NCI-H2029 treated with DMSO at 0.1 percent for 48 hours (cell line): ENCODE results near the gene RASGRP3.

Source experiments
- DNase-seq: peaks from one replicate; lab custom pipeline; 2025; lab: John Stamatoyannopoulos, UW

RASGRP3 gene

DNA sequence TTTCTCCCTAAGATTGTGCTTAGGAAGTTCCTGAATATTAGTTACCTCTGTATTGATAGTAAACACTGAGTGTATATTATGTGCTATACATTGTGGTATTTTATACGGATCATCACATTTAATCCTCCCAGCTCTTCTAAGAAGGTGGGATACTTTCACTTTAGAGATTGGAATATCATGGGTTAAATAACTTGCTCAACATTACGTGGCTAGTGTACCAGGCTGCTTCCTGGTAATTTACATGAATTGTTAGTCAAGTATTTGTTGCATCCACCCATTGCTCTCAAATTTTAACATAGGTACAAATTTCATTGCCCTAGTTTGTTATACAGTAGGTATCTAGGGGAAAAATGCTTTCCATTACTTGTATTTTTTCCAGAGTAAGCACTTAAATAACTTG lies 101.2 kb downstream of the RASGRP3 start:
- DNase-seq, result no peak

GRCh38 chr2:33579227-33579626 lies 102.8 kb downstream of the RASGRP3 start:
- DNase-seq, result no peak

- DNase-seq, result no peak
Observed at GRCh38 chr2:33581872-33582271, 105.4 kb downstream of the RASGRP3 start.

DNA sequence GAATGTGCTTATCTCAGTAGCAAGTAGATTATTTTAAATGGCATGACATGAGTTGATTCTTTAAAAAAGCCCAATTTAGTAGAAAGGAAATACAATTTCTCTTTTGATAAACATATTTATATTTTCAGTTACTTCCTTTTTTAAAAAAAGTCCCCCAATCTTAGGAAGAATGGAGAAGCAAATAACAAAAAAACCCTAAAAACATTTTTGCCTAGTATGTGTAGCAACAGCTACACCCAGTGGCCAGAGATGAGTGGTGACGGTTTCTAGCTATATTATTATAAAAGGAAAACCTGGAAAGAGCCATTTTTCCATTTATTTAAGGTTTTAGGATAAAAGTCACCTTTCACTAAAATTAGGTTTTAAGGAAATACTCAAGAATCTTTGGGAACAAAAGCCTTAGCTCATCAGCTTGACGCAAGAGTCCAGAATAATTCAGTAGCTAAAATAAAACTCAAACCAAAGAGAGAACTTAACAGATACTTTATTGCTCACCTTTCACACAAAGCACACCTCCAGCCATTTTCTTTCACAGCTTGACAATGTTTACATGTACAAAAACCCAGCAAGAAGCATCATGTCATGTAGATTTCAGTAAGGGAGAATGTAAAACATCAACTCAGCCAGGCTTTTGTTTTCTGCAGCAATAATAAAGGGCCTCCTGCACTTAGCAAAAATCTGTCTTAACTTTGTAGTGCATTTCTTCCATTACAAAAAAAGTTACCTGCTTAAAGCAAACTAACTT lies 106.9 kb downstream of the RASGRP3 start:
- DNase-seq, result peak; percentile 7

DNA sequence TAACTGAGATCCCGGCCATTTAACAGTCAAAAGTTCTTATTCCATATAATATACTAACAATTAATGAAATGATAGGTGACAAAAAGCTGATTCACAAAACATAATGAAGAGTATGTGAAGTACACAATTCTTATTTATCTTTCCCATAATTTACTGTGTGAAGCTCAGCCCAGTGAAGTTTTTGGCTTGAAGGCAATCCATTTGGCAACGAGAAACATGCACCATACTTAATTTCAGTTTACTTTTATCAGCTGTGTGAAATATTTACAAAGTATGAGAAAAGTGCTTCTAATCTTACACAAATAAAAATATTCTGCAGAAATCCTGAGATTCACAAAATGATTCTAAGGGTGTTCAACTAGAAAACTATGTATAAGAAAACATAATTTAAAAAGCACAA lies 110.3 kb downstream of the RASGRP3 start:
- no peak for DNase-seq

DNA sequence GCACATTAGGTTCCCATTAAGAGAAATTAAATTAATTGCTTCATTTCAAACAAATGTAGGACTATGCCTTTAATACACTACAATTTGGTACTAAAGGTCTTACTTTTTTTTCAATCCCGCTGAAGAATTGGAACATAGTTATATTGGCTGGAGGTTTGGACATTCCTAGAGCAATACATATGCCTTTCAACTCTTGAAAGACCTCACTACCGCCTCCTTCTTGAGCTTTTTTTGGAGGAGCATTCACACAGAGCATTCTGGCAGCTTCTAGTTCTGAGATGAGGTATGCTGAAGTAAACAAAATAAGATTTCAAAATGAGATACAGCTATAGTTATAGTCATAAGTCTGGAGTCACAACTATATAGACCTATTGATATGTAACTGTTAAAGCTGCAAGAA lies 111.8 kb downstream of the RASGRP3 start:
- no peak for DNase-seq

DNA sequence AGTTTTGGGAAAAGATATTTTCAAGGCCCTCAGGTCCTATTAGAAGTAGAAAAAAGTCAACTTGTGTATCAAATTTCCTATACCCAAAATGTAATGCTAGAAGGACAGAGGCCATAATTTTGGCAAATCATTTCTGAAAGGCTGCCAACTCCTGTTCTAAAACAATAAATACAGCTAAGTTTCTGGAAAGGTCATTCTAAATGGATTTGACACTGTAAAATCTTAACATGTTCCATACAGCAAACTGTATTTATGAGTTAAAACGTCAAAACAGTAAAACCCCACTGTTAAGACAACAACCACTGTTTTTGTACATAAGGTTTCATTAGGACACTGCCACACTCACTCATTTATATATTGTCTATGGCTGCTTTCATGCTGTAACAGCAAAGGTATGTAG lies 113.0 kb downstream of the RASGRP3 start:
- DNase-seq, result no peak

- no peak for DNase-seq
Observed at GRCh38 chr2:33595385-33595784, 118.9 kb downstream of the RASGRP3 start.

DNA sequence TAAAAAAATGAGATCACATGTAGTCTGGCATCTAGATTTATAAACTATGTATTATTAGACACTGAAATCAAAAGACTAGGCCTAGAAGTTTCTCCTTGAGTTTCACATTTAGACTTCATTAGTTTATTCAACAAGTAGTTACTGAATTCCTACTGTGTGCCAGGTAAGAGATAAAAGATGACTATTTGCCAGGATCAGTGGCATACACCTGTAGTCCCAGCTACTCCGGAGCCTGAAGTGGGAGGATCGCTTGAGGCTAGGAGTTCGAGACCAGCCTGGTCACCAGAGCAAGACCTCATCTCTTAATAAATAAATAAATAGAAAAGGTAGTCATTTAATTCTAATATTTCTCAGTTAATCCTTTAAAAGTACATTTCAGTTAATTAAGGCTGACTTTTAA lies 120.6 kb downstream of the RASGRP3 start:
- DNase-seq, result no peak

DNA sequence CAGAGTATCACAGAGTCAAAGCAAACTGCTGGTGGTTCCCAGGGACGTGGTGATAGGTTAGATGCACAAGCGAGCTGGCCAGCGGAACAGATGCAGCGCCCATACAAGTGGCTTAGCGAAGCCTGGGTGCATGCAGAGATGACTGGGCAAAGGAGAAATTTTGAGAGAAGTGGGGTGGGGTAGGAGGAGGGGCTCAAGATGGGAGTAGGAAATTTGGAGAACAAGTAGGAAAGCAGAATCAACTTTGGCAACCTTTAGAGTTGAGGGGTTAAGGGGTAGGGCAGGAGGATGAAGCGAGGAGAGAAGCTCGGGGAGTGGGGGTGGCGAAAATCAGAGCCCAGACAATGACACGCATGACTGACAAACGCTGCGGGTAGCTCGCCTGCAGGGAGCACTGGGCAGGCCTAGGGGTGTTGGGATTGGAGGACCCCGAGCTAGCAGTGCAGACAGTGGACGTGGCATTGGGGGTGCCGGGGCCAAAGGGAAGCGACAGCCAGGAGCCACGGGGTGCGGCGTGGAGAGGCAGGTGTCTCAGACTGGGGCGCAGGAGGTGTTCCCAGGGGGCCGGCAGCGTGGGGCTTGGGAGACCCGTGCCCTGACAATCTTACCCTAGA lies 122.2 kb downstream of the RASGRP3 start:
- no peak for DNase-seq

- DNase-seq, result peak; percentile 76
Observed at GRCh38 chr2:33599175-33599942, 122.9 kb downstream of the RASGRP3 start, which contains the start of gene FAM98A. Gene FAM98A, minus strand, starts transcription at chr2:33599299. Its CDS starts 78 bp downstream, at chr2:33599221.

- DNase-seq, result no peak
Observed at GRCh38 chr2:33599943-33600192, 123.4 kb downstream of the RASGRP3 start.

GRCh38 chr2:33602201-33602830 lies 125.9 kb downstream of the RASGRP3 start:
- no peak for DNase-seq

GRCh38 chr2:33603416-33603815 lies 127.0 kb downstream of the RASGRP3 start:
- no peak for DNase-seq

DNA sequence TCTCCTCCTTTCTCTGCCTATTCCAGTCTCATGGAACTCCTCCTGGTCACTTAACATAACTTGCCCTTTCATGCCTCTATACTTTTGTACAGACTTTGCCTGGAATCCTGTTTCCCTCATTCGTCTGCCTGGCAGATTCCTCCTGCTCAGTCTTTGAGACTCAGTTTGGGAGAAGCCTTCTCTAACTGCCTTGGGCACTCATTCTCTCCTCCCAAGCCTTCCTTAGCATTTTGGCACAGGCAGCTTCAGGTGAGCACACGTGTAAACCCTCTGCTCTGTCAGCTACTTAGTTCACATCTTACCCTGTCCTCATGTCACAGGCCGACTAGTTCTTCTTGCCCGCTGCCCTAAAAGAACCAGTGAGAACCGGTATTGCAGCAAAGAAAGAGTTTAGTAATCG lies 128.6 kb downstream of the RASGRP3 start:
- DNase-seq, result no peak

DNA sequence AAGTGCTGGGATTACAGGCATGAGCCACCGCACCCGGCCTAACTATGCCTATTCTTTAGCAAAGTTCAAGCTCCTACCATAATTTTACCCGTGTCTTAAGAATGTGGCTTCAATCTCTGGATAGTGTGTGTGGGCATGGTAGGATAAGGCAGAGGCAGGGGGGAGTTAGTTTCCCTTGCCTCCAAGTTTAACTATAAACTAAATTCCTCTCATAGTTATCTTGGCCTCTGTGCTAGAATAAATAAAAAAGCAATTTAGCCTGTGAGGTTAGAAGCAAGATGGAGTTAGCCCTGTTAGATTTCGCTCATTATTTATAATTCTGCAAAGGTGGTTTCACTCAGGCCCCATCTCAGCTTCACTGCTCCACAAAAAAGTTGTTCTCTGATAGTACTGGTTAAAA lies 129.7 kb downstream of the RASGRP3 start:
- DNase-seq, result no peak

DNA sequence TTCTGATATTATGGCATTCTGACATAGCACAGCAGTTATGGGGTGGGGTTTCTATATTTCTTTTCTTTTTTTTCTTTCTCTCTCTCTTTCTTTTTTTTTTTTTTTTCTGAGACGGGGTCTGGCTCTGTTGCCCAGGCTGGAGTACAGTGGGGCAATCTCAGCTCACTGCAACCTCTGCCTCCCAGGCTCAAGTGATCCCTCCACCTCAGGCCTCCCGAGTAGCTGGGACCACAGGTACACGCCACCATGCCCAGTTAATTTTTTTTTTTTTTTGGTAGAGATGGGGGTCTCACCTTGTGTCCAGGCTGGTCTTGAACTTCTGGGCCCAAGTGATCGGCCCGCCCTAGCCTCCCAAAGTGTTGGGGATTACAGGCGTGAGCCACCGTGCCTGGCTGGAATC lies 130.2 kb downstream of the RASGRP3 start:
- DNase-seq, result no peak

GRCh38 chr2:33607251-33607721 lies 130.8 kb downstream of the RASGRP3 start:
- DNase-seq, result no peak

DNA sequence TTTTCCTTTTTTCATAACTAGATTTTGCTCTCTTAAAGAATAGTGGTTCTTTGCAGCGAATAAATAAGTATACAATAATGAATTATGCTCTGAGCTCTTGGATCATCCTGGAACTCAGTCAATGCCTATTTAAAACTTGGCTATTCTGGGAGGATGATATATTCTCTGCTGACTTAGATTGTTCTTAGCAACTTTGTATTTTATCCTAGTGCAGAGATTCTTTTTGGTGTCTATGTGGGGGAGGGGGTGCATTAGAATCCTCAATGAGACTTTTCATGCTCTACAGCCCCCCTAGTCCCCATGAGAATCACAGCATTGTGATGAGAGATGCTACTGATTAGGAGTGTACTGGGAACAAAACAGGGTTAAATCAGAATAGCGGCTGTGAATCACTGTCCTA lies 131.5 kb downstream of the RASGRP3 start:
- no peak for DNase-seq

- DNase-seq, result no peak
Observed at GRCh38 chr2:33614190-33614589, 137.7 kb downstream of the RASGRP3 start.
